ENCODE results near the gene SLC38A4.

The SLC38A4 gene

GRCh38 chr12:46818642-46819041 lies 7.2 kb downstream of the SLC38A4 start:
- in situ Hi-C loops (cut with MboI; ENCODE audit: low sequenced_read_pairs), result no loop called here

GRCh38 chr12:46815809-46816208 lies 10.0 kb downstream of the SLC38A4 start:
- in situ Hi-C loops (cut with MboI; ENCODE audit: low sequenced_read_pairs), result no loop called here

- in situ Hi-C loops (cut with MboI; ENCODE audit: low sequenced_read_pairs), result no loop called here
These were observed 11.7 kb downstream of the SLC38A4 start for GRCh38 chr12:46814143-46814542.

GRCh38 chr12:46811185-46811584 lies 14.6 kb downstream of the SLC38A4 start:
- in situ Hi-C loops (cut with MboI; ENCODE audit: low sequenced_read_pairs), result no loop called here

GRCh38 chr12:46808955-46809697 lies 16.7 kb downstream of the SLC38A4 start:
- in situ Hi-C loops (cut with MboI; ENCODE audit: low sequenced_read_pairs), result no loop called here

GRCh38 chr12:46808317-46808716 lies 17.5 kb downstream of the SLC38A4 start:
- in situ Hi-C loops (cut with MboI; ENCODE audit: low sequenced_read_pairs), result no loop called here

- in situ Hi-C loops (cut with MboI; ENCODE audit: low sequenced_read_pairs), result no loop called here
These were observed 21.7 kb downstream of the SLC38A4 start for GRCh38 chr12:46804054-46804453.

- in situ Hi-C loops (cut with MboI; ENCODE audit: low sequenced_read_pairs), result no loop called here
These were observed 22.3 kb downstream of the SLC38A4 start for GRCh38 chr12:46803517-46803916.

- in situ Hi-C loops (cut with MboI; ENCODE audit: low sequenced_read_pairs), result no loop called here
These were observed 24.5 kb downstream of the SLC38A4 start for GRCh38 chr12:46801293-46801692.

GRCh38 chr12:46800160-46800559 lies 25.6 kb downstream of the SLC38A4 start:
- in situ Hi-C loops (cut with MboI; ENCODE audit: low sequenced_read_pairs), result no loop called here

- in situ Hi-C loops (cut with MboI; ENCODE audit: low sequenced_read_pairs), result no loop called here
These were observed 27.1 kb downstream of the SLC38A4 start for GRCh38 chr12:46798648-46799047.

- in situ Hi-C loops (cut with MboI; ENCODE audit: low sequenced_read_pairs), result no loop called here
These were observed 27.7 kb downstream of the SLC38A4 start for GRCh38 chr12:46798056-46798455.

GRCh38 chr12:46795988-46796387 lies 29.8 kb downstream of the SLC38A4 start:
- in situ Hi-C loops (cut with MboI; ENCODE audit: low sequenced_read_pairs), result no loop called here

GRCh38 chr12:46794593-46795190 lies 31.1 kb downstream of the SLC38A4 start:
- in situ Hi-C loops (cut with MboI; ENCODE audit: low sequenced_read_pairs), result no loop called here

- in situ Hi-C loops (cut with MboI; ENCODE audit: low sequenced_read_pairs), result no loop called here
These were observed 32.9 kb downstream of the SLC38A4 start for GRCh38 chr12:46792925-46793324.

- in situ Hi-C loops (cut with MboI; ENCODE audit: low sequenced_read_pairs), result no loop called here
These were observed 35.7 kb downstream of the SLC38A4 start for GRCh38 chr12:46790066-46790465.

GRCh38 chr12:46788072-46788887 lies 37.5 kb downstream of the SLC38A4 start:
- in situ Hi-C loops (cut with MboI; ENCODE audit: low sequenced_read_pairs), result no loop called here

GRCh38 chr12:46787496-46788055 lies 38.2 kb downstream of the SLC38A4 start:
- in situ Hi-C loops (cut with MboI; ENCODE audit: low sequenced_read_pairs), result no loop called here

- in situ Hi-C loops (cut with MboI; ENCODE audit: low sequenced_read_pairs), result no loop called here
These were observed 39.0 kb downstream of the SLC38A4 start for GRCh38 chr12:46786774-46787173.

- in situ Hi-C loops (cut with MboI; ENCODE audit: low sequenced_read_pairs), result no loop called here
These were observed 40.4 kb downstream of the SLC38A4 start for GRCh38 chr12:46785382-46785781.

- in situ Hi-C loops (cut with MboI; ENCODE audit: low sequenced_read_pairs), result no loop called here
These were observed 41.9 kb downstream of the SLC38A4 start for GRCh38 chr12:46783871-46784270.
